ENCODE results near the gene MYL6.
A peak's percentile ranks its signal among the peaks of the same experiment; 100 is the strongest.
"Not testable (repeated sequence)": the region's sequence is repeated elsewhere in the genome, so short reads cannot be mapped to it uniquely, and the experiment has no call there.

MYL6 gene

GRCh38 chr12:56193025-56193578 lies 34.9 kb downstream of the MYL6 start:
- FAIRE-seq: peak; percentile 71

GRCh38 chr12:56196818-56197550 lies 38.8 kb downstream of the MYL6 start:
- not testable (repeated sequence) for FAIRE-seq

DNA sequence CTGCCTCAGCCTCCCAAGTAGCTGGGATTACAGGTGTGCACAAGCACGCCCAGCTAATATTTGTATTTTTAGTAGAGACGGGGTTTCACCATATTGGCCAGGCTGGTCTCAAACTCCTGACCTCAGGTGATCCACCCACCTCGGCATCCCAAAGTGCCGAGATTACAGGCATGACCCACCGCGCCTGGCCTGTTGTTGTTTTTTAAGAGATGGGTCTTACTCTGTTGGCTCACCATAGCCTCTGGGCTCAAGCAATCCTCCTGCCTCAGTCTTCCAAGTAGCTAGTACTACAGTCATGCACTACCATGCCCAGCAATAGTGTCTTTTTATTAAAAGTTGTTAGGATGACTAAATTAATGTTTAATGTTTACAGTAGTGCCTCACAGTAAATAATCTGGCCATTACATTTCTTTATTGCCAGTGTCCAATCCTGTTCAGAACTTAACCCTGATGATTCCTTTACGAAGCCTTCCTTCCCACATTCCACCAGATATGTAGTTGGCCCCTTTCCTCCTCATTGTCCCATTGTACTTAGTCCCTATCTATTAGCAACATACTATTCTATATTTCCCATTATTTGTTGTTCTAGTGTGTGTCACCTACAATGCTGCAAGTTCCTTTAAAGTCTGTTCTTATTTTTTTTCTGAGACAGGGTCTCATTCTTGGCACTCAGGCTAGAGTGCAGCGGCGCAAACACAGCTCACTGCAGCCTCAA lies 39.9 kb downstream of the MYL6 start:
- FAIRE-seq: no peak

- no peak for FAIRE-seq
These were observed 40.7 kb downstream of the MYL6 start for GRCh38 chr12:56198836-56199235.

DNA sequence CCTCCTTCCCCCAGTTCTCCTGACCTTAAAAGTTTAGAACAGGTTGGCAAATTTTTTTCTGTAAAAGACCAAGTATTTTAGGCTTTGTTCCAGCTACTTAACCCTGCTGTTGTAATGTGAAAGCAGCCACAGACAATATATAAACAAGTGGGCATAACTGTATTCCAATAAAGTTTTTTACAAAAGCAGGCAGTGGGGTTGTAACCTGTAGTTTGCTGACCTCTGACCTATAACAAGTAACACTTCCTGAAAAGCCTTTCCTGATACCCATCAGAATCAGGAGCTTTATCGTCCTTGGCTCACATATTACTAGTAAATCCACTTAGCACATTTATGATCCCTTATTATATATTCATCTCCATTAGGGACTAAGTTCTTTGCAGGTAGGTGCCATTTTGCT lies 44.2 kb downstream of the MYL6 start:
- FAIRE-seq: no peak

- no peak for FAIRE-seq
These were observed 44.7 kb downstream of the MYL6 start for GRCh38 chr12:56202838-56203237.

GRCh38 chr12:56204275-56204674 lies 46.1 kb downstream of the MYL6 start:
- FAIRE-seq: no peak

GRCh38 chr12:56205445-56205844 lies 47.3 kb downstream of the MYL6 start:
- FAIRE-seq: no peak

GRCh38 chr12:56206452-56207166 lies 48.5 kb downstream of the MYL6 start:
- no peak for FAIRE-seq

DNA sequence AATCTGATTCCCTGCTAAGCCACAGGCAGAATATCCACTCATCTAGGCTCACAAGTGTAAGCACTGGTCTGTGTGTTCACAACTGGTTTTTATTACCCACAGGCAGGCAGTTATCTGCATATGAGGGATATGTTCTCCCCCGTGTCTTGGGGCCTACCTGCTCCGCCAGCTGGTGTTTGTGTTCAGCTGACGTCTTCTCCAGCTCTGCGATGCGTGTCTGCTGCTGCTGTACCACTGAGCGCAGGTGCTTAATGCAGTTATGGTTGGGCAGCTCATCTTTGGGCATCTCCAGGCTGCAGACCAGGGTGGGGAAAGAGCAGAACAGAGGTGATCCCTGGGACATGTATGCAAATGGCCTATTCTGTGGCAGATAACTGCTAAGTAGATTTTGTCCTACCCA lies 49.8 kb downstream of the MYL6 start:
- no peak for FAIRE-seq
